ENCODE measurements around the gene TEC.

DNA sequence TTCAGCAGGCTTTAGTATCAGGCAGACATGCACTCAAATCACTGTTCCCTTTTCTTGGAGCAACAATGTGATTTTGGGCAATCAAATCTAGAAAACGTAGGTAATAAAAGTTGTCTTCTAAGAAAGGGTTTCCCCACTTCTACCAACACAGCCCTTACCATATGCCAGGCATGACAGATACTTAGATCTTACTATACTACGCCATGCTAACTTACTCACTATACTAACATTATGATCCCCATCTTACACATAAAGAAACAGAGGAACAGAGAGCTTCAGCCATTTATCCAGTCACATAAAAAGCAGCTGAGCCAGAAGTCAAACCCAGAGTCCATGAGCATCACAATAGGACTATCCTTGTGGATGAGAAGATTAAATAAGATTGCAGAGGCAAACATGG lies 144.8 kb downstream of the TEC start:
- no peak for TF ChIP-seq POLR2AphosphoS5 (IDR thresholded peaks at IDR 0.05; ENCODE audit: low read depth, low read length)
- TF ChIP-seq, protein P1, sequence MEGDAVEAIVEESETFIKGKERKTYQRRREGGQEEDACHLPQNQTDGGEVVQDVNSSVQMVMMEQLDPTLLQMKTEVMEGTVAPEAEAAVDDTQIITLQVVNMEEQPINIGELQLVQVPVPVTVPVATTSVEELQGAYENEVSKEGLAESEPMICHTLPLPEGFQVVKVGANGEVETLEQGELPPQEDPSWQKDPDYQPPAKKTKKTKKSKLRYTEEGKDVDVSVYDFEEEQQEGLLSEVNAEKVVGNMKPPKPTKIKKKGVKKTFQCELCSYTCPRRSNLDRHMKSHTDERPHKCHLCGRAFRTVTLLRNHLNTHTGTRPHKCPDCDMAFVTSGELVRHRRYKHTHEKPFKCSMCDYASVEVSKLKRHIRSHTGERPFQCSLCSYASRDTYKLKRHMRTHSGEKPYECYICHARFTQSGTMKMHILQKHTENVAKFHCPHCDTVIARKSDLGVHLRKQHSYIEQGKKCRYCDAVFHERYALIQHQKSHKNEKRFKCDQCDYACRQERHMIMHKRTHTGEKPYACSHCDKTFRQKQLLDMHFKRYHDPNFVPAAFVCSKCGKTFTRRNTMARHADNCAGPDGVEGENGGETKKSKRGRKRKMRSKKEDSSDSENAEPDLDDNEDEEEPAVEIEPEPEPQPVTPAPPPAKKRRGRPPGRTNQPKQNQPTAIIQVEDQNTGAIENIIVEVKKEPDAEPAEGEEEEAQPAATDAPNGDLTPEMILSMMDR (IDR thresholded peaks at IDR 0.05) = no peak
- no peak for TF ChIP-seq SIN3A (IDR thresholded peaks at IDR 0.05; ENCODE audit: borderline replicate concordance, insufficient read depth, low read depth, low read length)

Data from Panc1 (cell line).